ENCODE measurements around the gene RRN3. TPM values are rescaled to one million over a fixed set of nuclear protein-coding genes. Genes with fewer than 3 reads are reported as not detected.

RRN3 gene
- total and polyA plus RNA-seq, 9 of the 15 experiments (the other 6 are each of a cell fraction or from before 2014, with no cell fraction given), result 22.2 to 49.5 (median 28.4) TPM

DNA sequence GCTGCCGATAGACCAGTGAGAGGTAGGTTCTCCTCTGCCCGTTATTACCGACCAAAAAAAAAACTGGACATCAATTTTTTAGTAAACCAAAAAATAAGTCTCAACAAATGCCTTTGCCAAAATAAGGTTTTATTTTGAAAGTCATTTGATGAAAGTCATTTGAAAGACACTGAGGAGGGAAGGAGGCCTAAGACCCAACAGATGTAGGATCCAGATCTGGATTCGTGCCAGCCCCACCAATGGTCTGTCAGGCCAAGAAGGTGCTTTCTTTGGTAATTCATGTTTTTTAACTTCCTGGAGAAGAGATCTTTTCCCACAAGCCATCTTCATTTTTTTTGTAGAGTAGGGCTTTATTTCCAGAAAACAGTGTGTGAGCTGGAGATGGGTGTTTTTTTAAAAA, 56.3 kb downstream of the RRN3 start:
- H3K4me2 ChIP-seq (ENCODE audit: insufficient read depth, low read length), result no peak overlapping the region
- H3K36me3 ChIP-seq (ENCODE audit: control insufficient read depth, insufficient read depth, low read length), result peaks cover 84% of the 10 kb centered on the region; the same call in 2 of the 3 replicates
- DNase-seq (ENCODE audit: extremely low read depth in 1 of 4, low spot score in 3 of 4), result peak; percentile 48 to 73 (median 55)
- no peak overlapping the region for H3K27ac ChIP-seq (ENCODE audit: extremely low read depth, low read depth, low read length)
- intact Hi-C loops (cut with micrococcal nuclease), result no loop called here
- H3K9ac ChIP-seq (ENCODE audit: insufficient read depth in 1 of 2, low read depth in 2 of 2, low read length in 2 of 2), result no peak overlapping the region
- H3K4me1 ChIP-seq (replicated peaks in 1 of 2; ENCODE audit: control insufficient read depth in 2 of 2, insufficient read depth in 2 of 2, low read length in 2 of 2), result peaks cover 8 to 9% of the 10 kb centered on the region in 2 experiments; a peak in 4 of 5 replicates
- TF ChIP-seq TAL1 (IDR thresholded peaks at IDR 0.05) (peak; percentile 37; the same call in 1 of the 2 replicates), PTTG1 (tag; IDR thresholded peaks at IDR 0.05; ENCODE audit: low read depth) (no peak), ZNF740 (CRISPR knock-in tag; IDR thresholded peaks at IDR 0.05) (no peak), ZNF740 (tag; IDR thresholded peaks at IDR 0.05) (no peak), ZNF134 (CRISPR knock-in tag; conservative IDR thresholded peaks at IDR 0.05) (no peak), ESRRA (IDR thresholded peaks at IDR 0.05; ENCODE audit: borderline replicate concordance, low read depth) (peak; percentile 86), NFIC (IDR thresholded peaks at IDR 0.05) (peak; percentile 90), MTA2 (IDR thresholded peaks at IDR 0.05; ENCODE audit: low read depth) (0 out of 2 replicates have a peak, but pooled peaks have one; percentile 13), RFX1 (IDR thresholded peaks at IDR 0.05) (no peak), SLC30A9 (CRISPR knock-in tag; IDR thresholded peaks at IDR 0.05) (no peak), ZNF143 (CRISPR knock-in tag; IDR thresholded peaks at IDR 0.05) (no peak), ARID1B (IDR thresholded peaks at IDR 0.05) (peak; percentile 41; the same call in 1 of the 2 replicates), BHLHE40 (IDR thresholded peaks at IDR 0.05; ENCODE audit: low read length) (no peak), BACH1 (tag; IDR thresholded peaks at IDR 0.05) (no peak), GTF2B (IDR thresholded peaks at IDR 0.05; ENCODE audit: extremely low read depth, insufficient read length) (no peak)
- TF ChIP-seq, protein P1, sequence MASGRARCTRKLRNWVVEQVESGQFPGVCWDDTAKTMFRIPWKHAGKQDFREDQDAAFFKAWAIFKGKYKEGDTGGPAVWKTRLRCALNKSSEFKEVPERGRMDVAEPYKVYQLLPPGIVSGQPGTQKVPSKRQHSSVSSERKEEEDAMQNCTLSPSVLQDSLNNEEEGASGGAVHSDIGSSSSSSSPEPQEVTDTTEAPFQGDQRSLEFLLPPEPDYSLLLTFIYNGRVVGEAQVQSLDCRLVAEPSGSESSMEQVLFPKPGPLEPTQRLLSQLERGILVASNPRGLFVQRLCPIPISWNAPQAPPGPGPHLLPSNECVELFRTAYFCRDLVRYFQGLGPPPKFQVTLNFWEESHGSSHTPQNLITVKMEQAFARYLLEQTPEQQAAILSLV (tag; IDR thresholded peaks at IDR 0.05), result no peak
- TF ChIP-seq, protein P2, sequence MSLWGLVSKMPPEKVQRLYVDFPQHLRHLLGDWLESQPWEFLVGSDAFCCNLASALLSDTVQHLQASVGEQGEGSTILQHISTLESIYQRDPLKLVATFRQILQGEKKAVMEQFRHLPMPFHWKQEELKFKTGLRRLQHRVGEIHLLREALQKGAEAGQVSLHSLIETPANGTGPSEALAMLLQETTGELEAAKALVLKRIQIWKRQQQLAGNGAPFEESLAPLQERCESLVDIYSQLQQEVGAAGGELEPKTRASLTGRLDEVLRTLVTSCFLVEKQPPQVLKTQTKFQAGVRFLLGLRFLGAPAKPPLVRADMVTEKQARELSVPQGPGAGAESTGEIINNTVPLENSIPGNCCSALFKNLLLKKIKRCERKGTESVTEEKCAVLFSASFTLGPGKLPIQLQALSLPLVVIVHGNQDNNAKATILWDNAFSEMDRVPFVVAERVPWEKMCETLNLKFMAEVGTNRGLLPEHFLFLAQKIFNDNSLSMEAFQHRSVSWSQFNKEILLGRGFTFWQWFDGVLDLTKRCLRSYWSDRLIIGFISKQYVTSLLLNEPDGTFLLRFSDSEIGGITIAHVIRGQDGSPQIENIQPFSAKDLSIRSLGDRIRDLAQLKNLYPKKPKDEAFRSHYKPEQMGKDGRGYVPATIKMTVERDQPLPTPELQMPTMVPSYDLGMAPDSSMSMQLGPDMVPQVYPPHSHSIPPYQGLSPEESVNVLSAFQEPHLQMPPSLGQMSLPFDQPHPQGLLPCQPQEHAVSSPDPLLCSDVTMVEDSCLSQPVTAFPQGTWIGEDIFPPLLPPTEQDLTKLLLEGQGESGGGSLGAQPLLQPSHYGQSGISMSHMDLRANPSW (CRISPR knock-in tag; IDR thresholded peaks at IDR 0.05), result no peak
- TF ChIP-seq, protein P3, sequence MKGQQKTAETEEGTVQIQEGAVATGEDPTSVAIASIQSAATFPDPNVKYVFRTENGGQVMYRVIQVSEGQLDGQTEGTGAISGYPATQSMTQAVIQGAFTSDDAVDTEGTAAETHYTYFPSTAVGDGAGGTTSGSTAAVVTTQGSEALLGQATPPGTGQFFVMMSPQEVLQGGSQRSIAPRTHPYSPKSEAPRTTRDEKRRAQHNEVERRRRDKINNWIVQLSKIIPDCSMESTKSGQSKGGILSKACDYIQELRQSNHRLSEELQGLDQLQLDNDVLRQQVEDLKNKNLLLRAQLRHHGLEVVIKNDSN (CRISPR knock-in tag; IDR thresholded peaks at IDR 0.05), result no peak
- POLR2A ChIA-PET, result interaction anchor here (0.8 to 1.6 kb wide), 2 partner anchors 8 to 34 kb away, joined by 3 to 6 read pairs; no protein-coding TSS in a partner anchor
- no peak overlapping the region for H3K4me3 ChIP-seq
- H2AFZ ChIP-seq (ENCODE audit: low read depth, low read length), result no peak overlapping the region
- CTCF ChIA-PET (ENCODE audit: low intra/inter-chr PET ratio), result no interaction called here
- peak; percentile 90 for FAIRE-seq
- peaks cover 10% of the 10 kb centered on the region; the same call in 1 of the 2 replicates for H4K20me1 ChIP-seq (replicated peaks; ENCODE audit: control insufficient read depth, insufficient read depth, low read length)
- H3K27me3 ChIP-seq (ENCODE audit: control insufficient read depth in 2 of 2, insufficient read depth in 2 of 2, low read length in 2 of 2), result no peaks in the 10 kb centered on the region
- BruUV-seq (replicated peaks), result no TSS peak
- no peaks in the 10 kb centered on the region for H3K79me2 ChIP-seq (ENCODE audit: control insufficient read depth, insufficient read depth, low read length)
- WGBS (ENCODE audit: insufficient coverage, low coverage, missing lambda C conversion rate), result 79% methylated on average over 4 of the region's 4 CpGs
- in situ Hi-C loops (cut with MboI), result no loop called here
- H3K9me1 ChIP-seq (ENCODE audit: control insufficient read depth, insufficient read depth, low read length), result no peaks in the 10 kb centered on the region
- no peaks in the 10 kb centered on the region for H3K9me3 ChIP-seq (replicated peaks; ENCODE audit: control insufficient read depth, insufficient read depth, low read depth, low read length)
- ATAC-seq, result no peak
